Measurements from ENCODE around the gene STRA8.
A peak's percentile ranks its signal among the peaks of the same experiment; 100 is the strongest.

STRA8 gene

GRCh38 chr7:135239263-135239662 lies 5.6 kb downstream of the STRA8 start:
- no peak for DNase-seq (ENCODE audit: low spot score)

- no peak for DNase-seq (ENCODE audit: low spot score)
Observed at GRCh38 chr7:135240441-135240840, 6.8 kb downstream of the STRA8 start.

DNA sequence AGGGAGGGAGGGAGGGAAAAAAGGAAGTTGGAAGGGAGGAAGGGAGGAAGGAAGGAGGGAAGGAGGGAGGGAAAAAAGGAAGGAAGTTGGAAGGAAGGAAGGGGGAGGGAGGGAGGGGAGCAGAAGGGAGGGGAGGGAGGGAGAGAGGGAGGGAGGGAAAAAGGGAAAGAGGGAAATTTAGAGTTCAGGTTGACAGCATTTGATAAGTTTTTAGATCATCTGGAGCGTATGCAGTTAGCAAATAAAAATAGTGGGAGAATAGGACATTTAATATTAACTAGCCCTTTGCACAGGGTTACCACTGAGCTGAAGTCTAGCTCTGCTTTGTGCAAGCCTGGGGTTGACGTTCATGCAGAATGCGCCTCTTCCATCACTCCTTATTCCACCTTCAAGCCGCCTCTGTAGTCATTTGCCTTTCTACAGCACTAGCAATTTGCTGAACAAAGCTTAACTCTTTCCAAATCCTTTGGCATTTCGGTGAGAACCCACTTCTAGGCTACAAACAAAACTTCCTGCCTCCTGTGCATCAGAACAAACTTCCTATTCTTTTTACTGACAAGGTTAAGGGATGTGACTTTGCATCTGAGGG lies 8.6 kb downstream of the STRA8 start:
- DNase-seq (ENCODE audit: low spot score): no peak

DNA sequence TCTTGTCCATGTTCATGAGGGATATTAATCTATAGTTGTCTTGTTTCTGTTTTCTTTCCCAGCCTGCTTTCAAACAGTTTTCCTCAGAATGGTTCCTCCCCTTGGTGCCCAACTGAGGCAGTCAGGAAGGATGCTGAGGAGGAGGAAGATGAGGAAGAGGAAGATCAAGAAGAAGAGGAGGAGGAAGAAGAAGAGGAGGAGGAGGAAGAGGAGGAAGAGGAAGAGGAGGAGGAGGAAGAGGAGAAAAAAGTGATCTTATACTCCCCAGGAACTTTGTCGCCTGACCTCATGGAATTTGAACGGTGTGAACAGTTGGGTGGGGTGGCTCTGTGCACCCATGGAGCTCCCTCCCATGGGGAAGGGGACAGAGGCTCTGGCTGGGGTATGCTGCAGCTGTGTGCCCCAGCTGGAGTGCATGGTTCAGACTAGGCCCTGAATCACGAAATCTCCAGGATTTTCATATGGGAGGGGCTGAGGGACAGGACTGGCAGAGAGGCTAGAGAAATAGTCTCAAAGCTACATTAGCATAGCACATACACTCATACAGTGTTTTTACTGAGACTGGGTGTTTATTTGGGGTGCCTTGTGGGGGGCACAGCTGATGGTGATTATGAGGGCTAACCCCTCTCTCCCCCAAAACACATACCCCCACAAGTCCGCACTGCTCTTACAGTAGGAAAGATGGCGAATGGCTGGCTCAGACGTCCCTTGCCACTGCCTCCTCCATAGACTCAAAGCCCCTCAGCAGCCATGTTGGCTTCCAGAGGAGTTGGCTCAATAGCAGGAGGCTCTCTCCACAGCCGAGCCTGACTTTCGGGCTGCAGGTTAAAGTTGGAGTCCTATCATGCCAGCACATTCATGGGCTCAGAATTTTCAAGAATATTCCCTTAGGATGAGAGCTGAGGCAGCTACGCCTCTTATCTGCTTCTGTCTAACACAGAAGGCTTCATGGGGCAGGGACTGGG lies 11.9 kb downstream of the STRA8 start:
- no peak for DNase-seq (ENCODE audit: low spot score)

- DNase-seq (ENCODE audit: low spot score): no peak
Observed at GRCh38 chr7:135246191-135246825, 12.7 kb downstream of the STRA8 start.

GRCh38 chr7:135247746-135248471 lies 14.3 kb downstream of the STRA8 start:
- DNase-seq (ENCODE audit: low spot score): no peak

DNA sequence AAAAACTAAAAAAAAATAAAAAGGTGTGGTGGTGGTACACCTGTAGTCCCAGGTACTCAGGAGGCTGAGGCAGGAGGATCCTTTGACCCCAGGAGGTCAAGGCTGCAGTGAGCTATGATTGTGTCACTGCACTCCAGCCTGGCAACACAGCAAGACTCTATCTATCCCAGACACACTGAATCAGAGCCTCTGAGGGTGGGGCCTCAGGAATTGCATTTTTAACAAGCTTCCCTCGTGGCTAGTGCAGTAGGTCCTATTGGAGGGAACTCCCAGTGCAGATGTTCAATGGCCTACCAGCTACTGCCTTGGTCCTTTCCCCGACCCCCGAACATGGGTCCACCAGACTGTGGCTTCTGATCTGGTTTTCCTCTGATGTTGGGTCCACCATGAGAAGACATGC lies 14.9 kb downstream of the STRA8 start:
- DNase-seq (ENCODE audit: low spot score): no peak

DNA sequence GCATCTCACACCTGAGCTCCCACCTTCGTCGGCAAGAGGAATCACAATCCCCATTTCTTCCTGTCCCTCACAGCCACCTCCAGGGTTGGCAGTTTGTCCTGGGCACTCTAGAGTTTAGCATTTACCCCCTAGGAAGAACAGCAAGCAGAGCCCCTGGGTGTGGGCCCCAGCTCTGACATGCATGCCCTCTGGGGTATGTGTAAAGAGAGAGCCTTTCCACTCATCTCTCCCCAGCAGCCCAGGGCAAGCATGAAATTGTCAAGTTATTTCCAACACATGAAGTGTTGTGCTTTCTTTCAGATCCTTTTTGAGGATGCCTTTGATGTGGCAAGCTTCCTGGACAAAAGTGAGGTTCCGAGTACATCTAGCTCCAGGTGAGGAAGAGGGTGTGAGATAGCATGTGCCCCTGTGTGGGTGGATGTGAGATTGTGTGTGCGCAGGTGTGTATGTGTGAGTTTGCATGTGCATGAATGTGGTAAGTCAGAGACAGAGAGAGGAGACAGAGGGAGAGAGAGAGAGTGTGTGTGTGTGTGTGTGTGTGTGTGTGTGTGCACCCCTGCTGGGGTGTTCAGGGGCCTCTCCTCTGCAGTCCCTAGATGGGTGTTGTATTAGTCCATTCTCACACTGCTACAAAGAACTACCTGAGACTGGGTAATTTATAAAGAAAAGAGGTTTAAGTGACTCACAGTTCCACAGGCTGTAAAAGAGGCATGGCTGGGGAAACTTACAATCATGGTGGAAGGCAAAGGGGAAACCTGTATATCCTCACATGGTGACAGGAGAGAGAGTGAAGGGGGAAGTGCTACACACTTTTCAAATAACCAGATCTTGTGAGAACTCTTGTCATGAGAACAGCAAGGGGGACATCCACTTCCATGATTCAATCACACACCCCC lies 18.1 kb downstream of the STRA8 start:
- no peak for DNase-seq (ENCODE audit: low spot score)

DNA sequence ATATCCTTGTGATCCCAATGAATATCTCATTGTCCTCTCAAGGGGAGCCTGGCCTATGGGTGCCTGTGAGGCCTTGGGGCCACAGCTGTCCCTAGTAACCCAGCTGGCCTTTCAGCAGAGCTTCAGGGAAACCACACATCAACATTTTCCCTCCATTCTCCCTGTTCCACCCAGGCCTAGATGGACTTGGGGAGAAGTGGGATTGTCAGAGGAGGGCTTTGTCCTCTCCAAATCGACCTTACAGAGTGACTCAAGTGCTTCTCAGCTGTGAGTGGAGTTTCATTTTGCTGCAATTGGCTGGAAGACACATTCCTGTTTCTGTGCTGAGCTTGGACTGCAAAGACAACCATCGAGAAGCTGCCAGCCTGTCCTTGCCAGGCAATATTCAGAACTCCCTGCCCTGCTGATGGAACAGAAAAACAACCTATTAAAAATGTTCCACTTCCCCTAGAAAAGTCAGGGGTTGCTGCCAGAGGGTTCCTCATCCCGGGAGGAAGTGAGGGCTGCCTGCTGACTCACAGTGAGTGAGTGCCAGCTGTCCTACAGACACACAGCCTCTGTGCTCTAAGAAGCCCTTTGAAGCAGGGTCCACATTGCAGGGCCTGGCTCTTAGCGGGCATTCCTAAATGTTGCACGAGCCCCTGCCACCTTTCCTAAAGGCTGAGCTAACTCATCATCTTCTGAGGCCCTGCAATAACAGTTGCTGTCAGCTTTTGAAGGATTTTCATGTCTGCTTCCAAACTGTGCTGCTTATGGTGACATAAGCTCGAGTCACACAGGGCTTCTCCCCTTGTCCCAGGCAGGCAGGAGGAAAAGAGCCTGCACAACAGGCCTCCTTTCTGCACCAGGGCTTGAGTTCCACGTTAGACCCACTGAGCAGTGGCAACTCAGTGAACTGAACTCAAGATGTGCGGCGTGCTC lies 20.5 kb downstream of the STRA8 start:
- DNase-seq (ENCODE audit: low spot score): peak; percentile 92

GRCh38 chr7:135257790-135258189 lies 24.2 kb downstream of the STRA8 start:
- no peak for DNase-seq (ENCODE audit: low spot score)

GRCh38 chr7:135258585-135258984 lies 24.9 kb downstream of the STRA8 start:
- DNase-seq (ENCODE audit: low spot score): no peak

DNA sequence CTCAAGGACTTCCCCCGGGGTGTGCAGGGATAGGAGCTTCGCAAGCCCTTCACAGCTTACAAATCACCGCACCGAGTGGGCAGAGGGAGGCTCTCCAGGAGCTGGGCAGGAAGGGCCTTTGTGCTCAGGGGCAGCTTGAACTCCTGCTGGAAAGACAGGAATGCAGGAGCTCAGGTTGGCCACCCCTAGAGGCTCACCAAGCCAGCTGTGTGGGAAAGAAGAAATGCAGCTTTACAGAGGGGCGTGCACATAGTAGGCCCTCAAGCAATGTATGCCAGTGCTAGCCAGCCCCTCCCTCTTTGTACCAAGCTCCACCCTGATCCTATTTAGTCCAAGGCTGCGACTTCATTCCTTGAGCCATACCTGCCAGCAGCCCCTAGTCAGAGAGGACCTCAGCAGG lies 26.1 kb downstream of the STRA8 start:
- no peak for DNase-seq (ENCODE audit: low spot score)

DNA sequence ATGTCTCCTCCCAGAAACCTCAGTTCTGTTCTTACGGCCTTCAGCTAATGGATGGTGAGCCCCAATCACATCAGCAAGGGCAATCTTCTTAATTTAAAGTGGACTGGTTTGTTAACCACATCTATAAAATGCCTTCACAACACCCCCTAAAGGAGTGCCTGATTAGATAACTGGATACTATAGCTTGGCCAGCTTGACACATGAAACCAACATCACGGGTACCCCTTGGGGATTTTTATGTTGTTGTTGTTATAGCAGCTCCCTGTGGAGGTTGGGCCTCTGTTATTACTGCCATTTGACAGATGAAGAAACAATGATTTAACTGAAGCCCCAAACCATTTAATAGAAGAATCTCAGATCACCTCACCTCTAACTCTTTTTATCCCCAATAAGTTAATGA lies 26.8 kb downstream of the STRA8 start:
- no peak for DNase-seq (ENCODE audit: low spot score)

DNA sequence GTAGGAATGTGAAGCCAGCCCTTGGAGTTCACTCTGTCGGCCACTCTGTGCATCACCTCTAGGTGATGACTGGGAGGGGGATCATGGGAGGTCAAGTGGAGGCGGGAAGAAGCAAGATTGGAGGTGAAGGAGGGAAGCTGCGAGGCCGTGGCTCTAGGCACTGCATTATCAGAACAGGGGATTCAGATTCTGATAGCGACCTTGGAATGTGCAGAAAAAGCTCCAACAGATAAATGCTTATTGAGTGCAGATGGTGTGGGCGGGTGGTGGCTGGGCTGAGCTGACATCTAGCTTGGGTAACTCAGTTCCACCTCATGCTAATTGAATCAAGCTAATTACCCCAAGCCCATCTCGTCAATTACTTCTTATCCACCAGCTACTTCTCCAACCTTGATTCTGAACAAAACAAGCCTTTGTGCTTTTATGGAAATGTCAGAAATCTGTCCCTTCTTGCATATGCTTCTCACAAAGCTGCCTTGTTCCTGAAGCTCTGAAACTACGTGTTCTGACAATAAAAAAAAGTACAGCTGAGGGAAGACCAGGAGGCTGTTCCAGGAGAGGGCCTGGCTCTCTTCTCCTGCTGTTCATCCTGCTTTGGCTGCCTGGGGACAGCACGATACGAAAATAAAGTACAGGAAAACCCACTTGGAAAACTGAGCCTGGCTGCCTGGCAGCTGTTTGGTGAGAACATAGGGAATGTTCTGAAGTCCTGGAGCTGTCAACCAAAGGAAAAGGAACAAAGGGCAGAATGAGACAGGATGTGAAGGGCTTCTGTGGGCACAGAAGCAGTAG lies 27.5 kb downstream of the STRA8 start:
- peak; percentile 80 for DNase-seq (ENCODE audit: low spot score)

DNA sequence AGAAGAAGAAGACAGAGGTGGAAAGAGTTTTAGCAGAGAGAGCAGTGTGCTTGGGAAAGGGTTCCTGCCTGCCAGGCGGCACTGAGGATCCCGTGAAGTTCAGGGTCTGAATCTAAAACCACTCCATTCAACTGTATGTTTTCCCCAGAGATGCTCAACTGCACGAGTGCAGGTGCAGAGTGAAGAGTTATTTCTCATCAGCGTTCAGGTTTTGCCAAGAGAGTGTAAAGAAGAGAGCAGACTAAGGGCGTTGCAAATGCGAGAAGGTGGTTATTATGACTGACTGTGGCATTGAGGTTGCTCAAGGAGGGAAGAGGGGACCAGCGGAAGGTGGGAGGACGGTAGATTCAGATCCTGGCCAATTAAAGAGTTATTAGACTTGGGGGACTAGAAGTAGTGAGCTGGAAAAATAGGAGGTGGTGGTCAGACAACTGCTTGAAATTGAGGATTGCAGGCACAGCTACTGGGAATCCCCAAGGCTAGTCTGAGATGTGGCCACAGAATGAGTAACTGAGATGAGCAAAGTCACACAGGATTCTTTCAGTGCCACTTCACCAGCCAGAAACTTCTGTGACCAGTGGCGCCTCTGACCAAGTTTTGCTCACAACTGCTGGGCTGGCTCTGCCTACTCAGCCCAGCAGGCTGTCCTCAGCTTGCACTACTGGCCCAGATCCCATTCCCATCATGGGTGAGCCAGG lies 29.1 kb downstream of the STRA8 start:
- no peak for DNase-seq (ENCODE audit: low spot score)

DNA sequence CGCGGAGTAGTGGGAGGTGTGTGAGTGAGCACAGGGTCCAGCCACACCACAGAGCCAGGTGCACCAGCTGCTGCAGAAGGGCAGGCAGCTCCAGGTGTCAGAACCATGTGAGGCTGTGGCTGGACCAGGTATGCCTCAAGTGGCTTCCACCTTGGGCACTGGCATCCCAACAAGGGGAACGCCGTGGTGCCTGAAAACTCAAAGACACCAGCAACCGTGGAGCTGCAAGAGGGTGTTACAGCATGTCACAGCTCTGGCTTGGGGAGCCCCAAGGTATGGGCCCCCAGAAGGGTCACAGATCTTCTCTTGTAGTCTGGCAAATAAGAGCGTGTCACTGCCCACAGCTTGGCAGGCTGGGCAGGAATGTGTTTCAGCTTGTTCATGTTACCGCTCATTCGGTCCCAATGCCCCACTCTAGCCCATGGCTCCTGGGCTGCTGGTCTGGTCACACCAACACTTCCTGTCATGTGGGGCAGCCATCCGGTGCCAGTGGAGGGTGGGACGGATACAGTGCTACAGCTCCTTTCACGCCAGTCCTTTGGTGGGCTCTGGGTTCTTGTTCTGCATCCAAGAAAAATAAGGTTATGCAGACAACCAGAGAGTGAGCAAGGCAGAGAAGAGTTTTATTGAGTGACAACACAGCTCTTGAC lies 29.8 kb downstream of the STRA8 start:
- DNase-seq (ENCODE audit: low spot score): no peak

GRCh38 chr7:135265637-135266036 lies 32.0 kb downstream of the STRA8 start:
- no peak for DNase-seq (ENCODE audit: low spot score)

DNA sequence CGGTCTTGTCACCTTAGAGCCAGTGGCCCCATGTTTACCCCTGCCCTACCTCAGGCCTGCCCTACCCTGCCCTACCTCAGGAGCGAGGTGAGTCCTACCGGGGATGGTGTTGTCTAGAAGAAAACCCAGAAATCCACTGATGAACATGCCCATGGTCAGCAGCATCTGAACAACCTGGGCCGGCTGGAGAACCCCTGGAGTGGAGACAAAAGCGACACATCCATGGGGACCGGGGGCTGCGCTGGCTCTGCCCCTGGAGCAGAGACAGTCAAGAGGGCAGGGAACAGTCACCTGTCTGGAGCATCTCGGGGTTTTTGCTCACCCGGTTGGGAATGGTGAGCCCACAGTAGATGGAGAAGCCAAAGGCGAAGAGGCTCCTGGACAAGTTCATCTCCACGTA lies 36.3 kb downstream of the STRA8 start:
- DNase-seq (ENCODE audit: low spot score): no peak
